Fibroblast of peridontal ligament (primary cell): ENCODE results near the gene OTUD3.
"Not testable (repeated sequence)": the region's sequence is repeated elsewhere in the genome, so short reads cannot be mapped to it uniquely, and the experiment has no call there.

Experiments used
- DNase-seq: peaks from one replicate; pipeline ENCODE4 v3.0.0-alpha.2; 2010; ENCODE audit errors: extremely low read depth

Gene OTUD3

GRCh38 chr1:19920132-19920710 lies 38.0 kb downstream of the OTUD3 start:
- DNase-seq: no peak

- no peak for DNase-seq
These were observed 39.1 kb downstream of the OTUD3 start for GRCh38 chr1:19921310-19921709.

GRCh38 chr1:19922015-19922688 lies 40.0 kb downstream of the OTUD3 start:
- no peak for DNase-seq

GRCh38 chr1:19923137-19923952 lies 41.1 kb downstream of the OTUD3 start, which contains the start of gene PLA2G2E:
Gene PLA2G2E, minus strand, starts transcription at chr1:19923617. Its CDS starts 58 bp downstream, at chr1:19923559.
- no peak for DNase-seq

GRCh38 chr1:19923953-19924346 lies 41.8 kb downstream of the OTUD3 start:
- DNase-seq: no peak

GRCh38 chr1:19925342-19926070 lies 43.3 kb downstream of the OTUD3 start:
- DNase-seq: no peak

- DNase-seq: no peak
These were observed 44.3 kb downstream of the OTUD3 start for GRCh38 chr1:19926296-19927129.

GRCh38 chr1:19927130-19927421 lies 44.9 kb downstream of the OTUD3 start:
- not testable (repeated sequence) for DNase-seq

- no peak for DNase-seq
These were observed 50.7 kb downstream of the OTUD3 start for GRCh38 chr1:19932866-19933265.

- no peak for DNase-seq
These were observed 52.1 kb downstream of the OTUD3 start for GRCh38 chr1:19934336-19934735.

- DNase-seq: no peak
These were observed 54.0 kb downstream of the OTUD3 start for GRCh38 chr1:19936061-19936750.

- no peak for DNase-seq
These were observed 56.3 kb downstream of the OTUD3 start for GRCh38 chr1:19938472-19938871.

- DNase-seq: no peak
These were observed 58.5 kb downstream of the OTUD3 start for GRCh38 chr1:19940486-19941205.

- no peak for DNase-seq
These were observed 59.0 kb downstream of the OTUD3 start for GRCh38 chr1:19941206-19941568.

- DNase-seq: peak; percentile 4
These were observed 59.9 kb downstream of the OTUD3 start for GRCh38 chr1:19942088-19942487.

GRCh38 chr1:19942657-19943056 lies 60.5 kb downstream of the OTUD3 start:
- no peak for DNase-seq

GRCh38 chr1:19945914-19946313 lies 63.7 kb downstream of the OTUD3 start:
- no peak for DNase-seq

GRCh38 chr1:19946331-19946751 lies 64.1 kb downstream of the OTUD3 start:
- no peak for DNase-seq

GRCh38 chr1:19946971-19947370 lies 64.8 kb downstream of the OTUD3 start:
- DNase-seq: no peak

GRCh38 chr1:19949016-19949415 lies 66.8 kb downstream of the OTUD3 start:
- peak; percentile 57 for DNase-seq
